Measurements from ENCODE around the gene GSTM2. TPM values are rescaled to one million over a fixed set of nuclear protein-coding genes. Genes with fewer than 3 reads are reported as not detected.

GSTM2 gene
- total RNA-seq, 1 donor from 2014 or later, result 32.3 TPM

GRCh38 chr1:109625176-109625575, 42.7 kb upstream of the GSTM2 start:
- Mint-ChIP-seq H3K27me3 (ENCODE audit: low read depth) (no peaks in the 10 kb centered on the region), H3K4me1 (ENCODE audit: low read depth) (peaks cover 30% of the 10 kb centered on the region), H3K9me3 (no peaks in the 10 kb centered on the region), H3K36me3 (ENCODE audit: low read depth) (peaks cover 35% of the 10 kb centered on the region), H3K27ac (no peak overlapping the region), H3K4me3 (ENCODE audit: low read depth) (no peak overlapping the region)
- intact Hi-C loops (cut with micrococcal nuclease), result no loop called here
- DNase-seq (ENCODE audit: low spot score), result no peak

GRCh38 chr1:109625601-109626560, 42.0 kb upstream of the GSTM2 start:
- DNase-seq (ENCODE audit: low spot score), result no peak
- H3K9me3 Mint-ChIP-seq, result no peaks in the 10 kb centered on the region
- peaks cover 38% of the 10 kb centered on the region for H3K36me3 Mint-ChIP-seq (ENCODE audit: low read depth)
- intact Hi-C loops (cut with micrococcal nuclease), result no loop called here
- H3K4me1 Mint-ChIP-seq (ENCODE audit: low read depth), result peaks cover 30% of the 10 kb centered on the region
- peak overlapping the region; percentile 33 for H3K27ac Mint-ChIP-seq
- no peaks in the 10 kb centered on the region for H3K27me3 Mint-ChIP-seq (ENCODE audit: low read depth)
- H3K4me3 Mint-ChIP-seq (ENCODE audit: low read depth), result no peak overlapping the region

- Mint-ChIP-seq H3K27ac (no peak overlapping the region), H3K4me3 (ENCODE audit: low read depth) (no peak overlapping the region), H3K36me3 (ENCODE audit: low read depth) (peaks cover 45% of the 10 kb centered on the region), H3K9me3 (no peaks in the 10 kb centered on the region), H3K27me3 (ENCODE audit: low read depth) (no peaks in the 10 kb centered on the region), H3K4me1 (ENCODE audit: low read depth) (peaks cover 24% of the 10 kb centered on the region)
- intact Hi-C loops (cut with micrococcal nuclease), result no loop called here
- DNase-seq (ENCODE audit: low spot score), result no peak
Observed at GRCh38 chr1:109626682-109627408, 41.0 kb upstream of the GSTM2 start.

GRCh38 chr1:109627692-109628399, 40.0 kb upstream of the GSTM2 start:
- Mint-ChIP-seq H3K4me3 (ENCODE audit: low read depth) (no peak overlapping the region), H3K27ac (no peak overlapping the region), H3K36me3 (ENCODE audit: low read depth) (peaks cover 49% of the 10 kb centered on the region), H3K9me3 (no peaks in the 10 kb centered on the region), H3K27me3 (ENCODE audit: low read depth) (no peaks in the 10 kb centered on the region), H3K4me1 (ENCODE audit: low read depth) (peaks cover 14% of the 10 kb centered on the region)
- no peak for DNase-seq (ENCODE audit: low spot score)
- intact Hi-C loops (cut with micrococcal nuclease), result loop anchor here (2.0 kb wide), 1 partner anchor 81 kb away; no protein-coding TSS in a partner anchor

- no peaks in the 10 kb centered on the region for H3K9me3 Mint-ChIP-seq
- H3K36me3 Mint-ChIP-seq (ENCODE audit: low read depth), result peaks cover 51% of the 10 kb centered on the region
- intact Hi-C loops (cut with micrococcal nuclease), result loop anchor here (2.0 kb wide), 1 partner anchor 82 kb away; no protein-coding TSS in a partner anchor
- no peaks in the 10 kb centered on the region for H3K27me3 Mint-ChIP-seq (ENCODE audit: low read depth)
- no peak overlapping the region for H3K4me3 Mint-ChIP-seq (ENCODE audit: low read depth)
- DNase-seq (ENCODE audit: low spot score), result no peak
- H3K4me1 Mint-ChIP-seq (ENCODE audit: low read depth), result peaks cover 6% of the 10 kb centered on the region
- H3K27ac Mint-ChIP-seq, result no peak overlapping the region
Observed at GRCh38 chr1:109628540-109629321, 39.1 kb upstream of the GSTM2 start.

GRCh38 chr1:109629372-109630030, 38.4 kb upstream of the GSTM2 start:
- DNase-seq (ENCODE audit: low spot score), result no peak
- Mint-ChIP-seq H3K9me3 (no peaks in the 10 kb centered on the region), H3K27ac (no peak overlapping the region), H3K4me1 (ENCODE audit: low read depth) (peaks cover 2% of the 10 kb centered on the region), H3K4me3 (ENCODE audit: low read depth) (no peak overlapping the region), H3K27me3 (ENCODE audit: low read depth) (no peaks in the 10 kb centered on the region), H3K36me3 (ENCODE audit: low read depth) (peaks cover 51% of the 10 kb centered on the region)
- intact Hi-C loops (cut with micrococcal nuclease), result loop anchor here (2.0 kb wide), 1 partner anchor 83 kb away; no protein-coding TSS in a partner anchor

- Mint-ChIP-seq H3K36me3 (ENCODE audit: low read depth) (peaks cover 51% of the 10 kb centered on the region), H3K9me3 (no peaks in the 10 kb centered on the region), H3K4me3 (ENCODE audit: low read depth) (no peak overlapping the region), H3K27ac (no peak overlapping the region), H3K4me1 (ENCODE audit: low read depth) (peaks cover 9% of the 10 kb centered on the region), H3K27me3 (ENCODE audit: low read depth) (no peaks in the 10 kb centered on the region)
- intact Hi-C loops (cut with micrococcal nuclease), result no loop called here
- no peak for DNase-seq (ENCODE audit: low spot score)
Observed at GRCh38 chr1:109630081-109630897, 37.6 kb upstream of the GSTM2 start.

- H3K9me3 Mint-ChIP-seq, result no peaks in the 10 kb centered on the region
- no peak for DNase-seq (ENCODE audit: low spot score)
- no peak overlapping the region for H3K4me3 Mint-ChIP-seq (ENCODE audit: low read depth)
- no peak overlapping the region for H3K27ac Mint-ChIP-seq
- intact Hi-C loops (cut with micrococcal nuclease), result no loop called here
- H3K27me3 Mint-ChIP-seq (ENCODE audit: low read depth), result no peaks in the 10 kb centered on the region
- peaks cover 11% of the 10 kb centered on the region for H3K4me1 Mint-ChIP-seq (ENCODE audit: low read depth)
- H3K36me3 Mint-ChIP-seq (ENCODE audit: low read depth), result peaks cover 48% of the 10 kb centered on the region
Observed at GRCh38 chr1:109630898-109631512, 36.9 kb upstream of the GSTM2 start.

- Mint-ChIP-seq H3K4me3 (ENCODE audit: low read depth) (no peak overlapping the region), H3K27ac (no peak overlapping the region), H3K27me3 (ENCODE audit: low read depth) (no peaks in the 10 kb centered on the region), H3K9me3 (no peaks in the 10 kb centered on the region), H3K36me3 (ENCODE audit: low read depth) (peaks cover 43% of the 10 kb centered on the region), H3K4me1 (ENCODE audit: low read depth) (peaks cover 11% of the 10 kb centered on the region)
- intact Hi-C loops (cut with micrococcal nuclease), result no loop called here
- no peak for DNase-seq (ENCODE audit: low spot score)
Observed at GRCh38 chr1:109631513-109632505, 36.0 kb upstream of the GSTM2 start.

- Mint-ChIP-seq H3K4me1 (ENCODE audit: low read depth) (peaks cover 11% of the 10 kb centered on the region), H3K27ac (no peak overlapping the region), H3K36me3 (ENCODE audit: low read depth) (peaks cover 35% of the 10 kb centered on the region), H3K27me3 (ENCODE audit: low read depth) (no peaks in the 10 kb centered on the region), H3K9me3 (no peaks in the 10 kb centered on the region), H3K4me3 (ENCODE audit: low read depth) (no peak overlapping the region)
- DNase-seq (ENCODE audit: low spot score), result no peak
- intact Hi-C loops (cut with micrococcal nuclease), result no loop called here
Observed at GRCh38 chr1:109632671-109633346, 35.0 kb upstream of the GSTM2 start.
